Osteoblast (primary cell): ENCODE data around the gene SLC9A9. TPM values are rescaled to one million over a fixed set of nuclear protein-coding genes. Genes with fewer than 3 reads are reported as not detected.

ENCODE experiments used
- DNase-seq: peaks from one replicate; pipeline ENCODE4 v3.0.0; 2011; ENCODE audit warnings: low spot score, mixed read lengths; ENCODE audit not compliant: insufficient read length; ENCODE audit errors: missing footprints
- H2AFZ ChIP-seq: 2 replicates; pipeline ENCODE4 v1.6.0; 2011; ENCODE audit warnings: mild to moderate bottlenecking, low read length
- H3K27ac ChIP-seq: 2 replicates; pipeline ENCODE4 v1.5.1; 2011; ENCODE audit warnings: mild to moderate bottlenecking, low read depth, low read length, moderate library complexity
- H3K27me3 ChIP-seq: 2 replicates; pipeline ENCODE4 v1.6.0; 2012; ENCODE audit warnings: mild to moderate bottlenecking, control low read depth, inconsistent platforms, low read length, moderate library complexity; ENCODE audit not compliant: insufficient read depth
- H3K36me3 ChIP-seq: 2 replicates; pipeline ENCODE4 v1.5.1; 2011; ENCODE audit warnings: mild to moderate bottlenecking, low read length, control low read depth, moderate library complexity; ENCODE audit not compliant: insufficient read depth
- H3K4me1 ChIP-seq: 2 replicates; pipeline ENCODE4 v1.5.1; 2011; ENCODE audit warnings: mild to moderate bottlenecking, low read length, control low read depth, moderate library complexity; ENCODE audit not compliant: insufficient read depth
- H3K4me2 ChIP-seq: 2 replicates; pipeline ENCODE4 v1.6.0; 2011; ENCODE audit warnings: mild to moderate bottlenecking, low read length; ENCODE audit not compliant: insufficient read depth
- H3K4me3 ChIP-seq: fragments of 200-600 bp; sonication (generic); 3 replicates; pipeline ENCODE4 v1.5.1; 2012; ENCODE audit warnings: mild to moderate bottlenecking, low read length, inconsistent platforms; ENCODE audit not compliant: insufficient read depth
- H3K79me2 ChIP-seq: 2 replicates; pipeline ENCODE4 v1.6.0; 2012; ENCODE audit warnings: mild to moderate bottlenecking, low read length, control low read depth, inconsistent platforms; ENCODE audit not compliant: insufficient read depth
- H3K9me3 ChIP-seq: 2 replicates; pipeline ENCODE4 v1.5.1; 2011; ENCODE audit warnings: low read depth, low read length, control low read depth
- H4K20me1 ChIP-seq: 2 replicates; pipeline ENCODE4 v1.6.0; 2012; ENCODE audit warnings: mild to moderate bottlenecking, low read length, control low read depth; ENCODE audit not compliant: insufficient read depth
- total RNA-seq: library from RNA; depleted of rRNA; stranded (reverse); fragments of >200 nt; gene quantifications from 2 replicates; pipeline ENCODE4 v1.2.3, GENCODE V29; 2012
- TF ChIP-seq, protein P1 (sequence below): IDR thresholded peaks from 2 replicates; pipeline ENCODE4 v1.5.1; 2011; ENCODE audit warnings: mild to moderate bottlenecking, low read depth, low read length, moderate library complexity; ENCODE audit errors: extremely low read depth

Gene SLC9A9
- total RNA-seq, 1 donor = 6.5 TPM

DNA sequence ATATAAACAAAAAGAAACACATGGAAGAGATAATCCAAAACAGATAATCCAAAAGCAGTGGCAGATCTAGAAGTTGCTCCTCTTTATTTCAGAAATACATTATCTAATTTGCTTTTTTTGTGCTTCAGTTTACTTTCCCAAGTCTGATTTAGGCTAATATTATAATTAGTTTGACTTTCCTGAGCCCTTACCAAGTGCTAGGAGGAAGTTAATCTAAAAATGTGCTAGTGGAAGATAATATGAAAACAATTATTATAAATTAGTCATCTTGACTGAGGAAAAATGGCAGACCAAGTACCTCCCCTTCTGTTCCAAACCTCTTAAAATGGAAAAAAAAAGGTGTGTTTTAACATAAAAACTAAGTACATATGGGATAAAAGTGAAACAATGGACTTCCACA, 17.5 kb downstream of the SLC9A9 start:
- H3K36me3 ChIP-seq = no peaks in the 10 kb centered on the region
- no peaks in the 10 kb centered on the region for H3K79me2 ChIP-seq
- no peaks in the 10 kb centered on the region for H3K9me3 ChIP-seq
- TF ChIP-seq, protein P1, sequence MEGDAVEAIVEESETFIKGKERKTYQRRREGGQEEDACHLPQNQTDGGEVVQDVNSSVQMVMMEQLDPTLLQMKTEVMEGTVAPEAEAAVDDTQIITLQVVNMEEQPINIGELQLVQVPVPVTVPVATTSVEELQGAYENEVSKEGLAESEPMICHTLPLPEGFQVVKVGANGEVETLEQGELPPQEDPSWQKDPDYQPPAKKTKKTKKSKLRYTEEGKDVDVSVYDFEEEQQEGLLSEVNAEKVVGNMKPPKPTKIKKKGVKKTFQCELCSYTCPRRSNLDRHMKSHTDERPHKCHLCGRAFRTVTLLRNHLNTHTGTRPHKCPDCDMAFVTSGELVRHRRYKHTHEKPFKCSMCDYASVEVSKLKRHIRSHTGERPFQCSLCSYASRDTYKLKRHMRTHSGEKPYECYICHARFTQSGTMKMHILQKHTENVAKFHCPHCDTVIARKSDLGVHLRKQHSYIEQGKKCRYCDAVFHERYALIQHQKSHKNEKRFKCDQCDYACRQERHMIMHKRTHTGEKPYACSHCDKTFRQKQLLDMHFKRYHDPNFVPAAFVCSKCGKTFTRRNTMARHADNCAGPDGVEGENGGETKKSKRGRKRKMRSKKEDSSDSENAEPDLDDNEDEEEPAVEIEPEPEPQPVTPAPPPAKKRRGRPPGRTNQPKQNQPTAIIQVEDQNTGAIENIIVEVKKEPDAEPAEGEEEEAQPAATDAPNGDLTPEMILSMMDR = no peak
- H4K20me1 ChIP-seq = no peaks in the 10 kb centered on the region
- no peak overlapping the region for H2AFZ ChIP-seq
- H3K4me3 ChIP-seq = no peak overlapping the region
- H3K27ac ChIP-seq = no peak overlapping the region
- H3K4me1 ChIP-seq = peaks cover 10% of the 10 kb centered on the region
- H3K27me3 ChIP-seq = no peaks in the 10 kb centered on the region
- H3K4me2 ChIP-seq = peak overlapping the region; percentile 8
- DNase-seq = no peak

DNA sequence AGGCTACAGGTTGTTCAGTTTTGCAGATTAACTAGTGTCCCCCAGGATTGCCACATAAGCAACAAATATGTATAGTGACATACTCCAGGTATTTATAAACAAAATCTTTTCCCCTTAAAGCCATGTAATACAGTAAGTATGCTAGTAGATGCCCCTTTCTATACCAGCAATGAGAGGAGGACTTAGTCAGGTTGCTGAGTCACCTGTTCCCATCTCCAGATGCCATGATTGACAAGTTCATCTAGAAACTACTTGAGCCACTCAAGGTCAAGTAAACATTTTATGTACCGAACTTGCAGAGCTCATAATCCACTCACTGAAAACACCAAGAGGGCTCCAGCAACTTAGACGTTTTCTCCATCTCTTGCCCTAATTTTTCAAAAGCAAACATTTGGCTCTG, 18.2 kb downstream of the SLC9A9 start:
- H4K20me1 ChIP-seq = no peaks in the 10 kb centered on the region
- H3K9me3 ChIP-seq = no peaks in the 10 kb centered on the region
- H3K27ac ChIP-seq = no peak overlapping the region
- H3K79me2 ChIP-seq = no peaks in the 10 kb centered on the region
- no peaks in the 10 kb centered on the region for H3K36me3 ChIP-seq
- H3K4me1 ChIP-seq = peaks cover 10% of the 10 kb centered on the region
- no peak overlapping the region for H2AFZ ChIP-seq
- H3K27me3 ChIP-seq = no peaks in the 10 kb centered on the region
- TF ChIP-seq, protein P1 = no peak
- DNase-seq = no peak
- H3K4me3 ChIP-seq = no peak overlapping the region
- no peak overlapping the region for H3K4me2 ChIP-seq

DNA sequence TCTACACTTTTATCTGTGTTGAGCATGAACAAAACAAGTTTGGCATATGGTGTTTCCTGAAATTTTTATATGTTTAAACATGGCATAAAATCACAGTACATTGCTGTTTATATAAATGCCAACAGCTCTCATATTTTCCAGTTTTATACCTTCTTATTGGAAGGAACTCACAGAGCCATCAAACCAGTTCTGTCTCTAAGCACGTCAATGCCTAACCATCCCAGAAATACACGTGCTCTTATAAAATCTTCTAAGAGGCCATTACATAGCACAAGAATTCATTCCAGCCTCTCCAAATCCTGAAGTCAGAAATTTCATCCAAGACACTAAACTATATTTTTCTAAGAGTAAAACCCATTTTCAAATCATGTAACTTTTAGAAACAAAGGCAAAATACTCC, 20.8 kb downstream of the SLC9A9 start:
- no peaks in the 10 kb centered on the region for H4K20me1 ChIP-seq
- no peaks in the 10 kb centered on the region for H3K9me3 ChIP-seq
- no peak overlapping the region for H3K27ac ChIP-seq
- H3K27me3 ChIP-seq = no peaks in the 10 kb centered on the region
- no peaks in the 10 kb centered on the region for H3K36me3 ChIP-seq
- TF ChIP-seq, protein P1 = no peak
- H3K4me2 ChIP-seq = no peak overlapping the region
- peaks cover 10% of the 10 kb centered on the region for H3K4me1 ChIP-seq
- no peaks in the 10 kb centered on the region for H3K79me2 ChIP-seq
- no peak overlapping the region for H2AFZ ChIP-seq
- DNase-seq = no peak
- H3K4me3 ChIP-seq = no peak overlapping the region

DNA sequence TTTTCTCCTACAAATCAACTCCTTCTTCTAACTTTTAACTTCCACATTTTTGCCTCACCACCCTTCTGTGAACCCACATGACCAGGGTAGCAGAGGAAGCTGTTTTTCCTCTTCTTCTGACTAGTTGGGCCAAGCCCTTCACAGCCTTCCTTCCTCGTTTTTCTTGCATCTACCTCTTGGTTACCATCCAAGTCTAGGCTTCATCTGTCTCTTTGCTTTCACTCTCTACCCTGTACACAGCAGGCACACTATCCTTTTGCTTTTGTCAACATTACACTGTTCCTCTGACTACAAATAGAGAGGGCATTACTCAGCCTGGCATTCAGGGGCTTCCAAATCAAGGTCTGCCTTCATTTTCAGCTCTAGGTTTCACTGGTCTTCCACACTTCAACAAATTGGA, 22.0 kb downstream of the SLC9A9 start:
- Histone ChIP-seq H3K79me2 (no peaks in the 10 kb centered on the region), H2AFZ (no peak overlapping the region), H3K36me3 (no peaks in the 10 kb centered on the region), H3K4me3 (no peak overlapping the region), H4K20me1 (no peaks in the 10 kb centered on the region), H3K4me2 (no peak overlapping the region), H3K27ac (no peak overlapping the region), H3K4me1 (peaks cover 7% of the 10 kb centered on the region), H3K27me3 (no peaks in the 10 kb centered on the region), H3K9me3 (no peaks in the 10 kb centered on the region)
- no peak for DNase-seq
- TF ChIP-seq, protein P1 = no peak
